Measurements from ENCODE around the gene MAP6. TPM values are rescaled to one million over a fixed set of nuclear protein-coding genes. Genes with fewer than 3 reads are reported as not detected.

The MAP6 gene
- total and polyA plus RNA-seq, 10 of the 15 experiments (the other 5 are each of a cell fraction or from before 2014, with no cell fraction given) = 0.06 to 0.19 (median 0.11) TPM; not detected in 5

DNA sequence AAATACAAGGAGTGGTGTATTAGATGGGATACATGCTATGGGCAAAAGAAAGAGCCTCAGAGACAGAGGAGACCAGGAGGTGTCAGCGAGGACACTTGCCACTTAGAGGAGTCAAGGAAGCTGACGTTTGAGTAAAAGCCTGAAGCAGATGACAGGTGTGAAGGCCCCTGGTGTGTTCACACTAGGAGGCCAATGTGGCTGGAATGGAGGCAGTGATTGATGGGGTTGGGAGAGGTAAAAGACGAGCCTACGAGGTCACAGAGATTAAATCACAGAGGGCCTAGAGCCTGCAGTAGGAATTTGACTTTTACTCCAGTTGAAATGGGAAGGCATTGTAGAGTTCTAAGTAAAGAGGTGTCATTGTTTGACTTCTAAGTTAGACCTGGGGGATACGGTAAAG, 131.1 kb downstream of the MAP6 start:
- in situ Hi-C loops (cut with MboI) (no loop called here), intact Hi-C loops (cut with micrococcal nuclease; ENCODE audit: unreplicated experiment) (no loop called here)
- no peak for DNase-seq (ENCODE audit: low read depth, low spot score)
- Histone ChIP-seq H3K79me2 (ENCODE audit: control insufficient read depth, insufficient read depth, low read length) (no peaks in the 10 kb centered on the region), H3K9ac (ENCODE audit: control insufficient read depth, insufficient read depth, low read length) (no peak overlapping the region), H3K4me1 (ENCODE audit: control insufficient read depth, insufficient read depth, low read length) (peaks cover 29% of the 10 kb centered on the region), H3K27me3 (replicated peaks in 1 of 2; ENCODE audit: control insufficient read depth in 2 of 2, insufficient read depth in 2 of 2, low read length in 1 of 2) (no peaks in the 10 kb centered on the region; a peak in 1 of 4 replicates), H3K9me3 (replicated peaks; ENCODE audit: control insufficient read depth, insufficient read depth, low read length) (no peaks in the 10 kb centered on the region), H3K27ac (ENCODE audit: control insufficient read depth, insufficient read depth) (no peak overlapping the region; the same call in 1 of the 2 replicates), H3K4me2 (ENCODE audit: control insufficient read depth, insufficient read depth) (peak overlapping the region; percentile 82), H3K4me3 (no peak overlapping the region; the same call in 1 of the 2 replicates), H4K20me1 (ENCODE audit: control insufficient read depth, insufficient read depth) (no peaks in the 10 kb centered on the region), H2AFZ (ENCODE audit: control insufficient read depth, low read depth, low read length) (peak overlapping the region; percentile 83), H3K36me3 (ENCODE audit: control insufficient read depth in 2 of 2, insufficient read depth in 2 of 2, low read length in 1 of 2) (no peaks in the 10 kb centered on the region)
- no TSS peak for BruUV-seq (replicated peaks)
- peak; percentile 49 for FAIRE-seq
- TF ChIP-seq, protein P1, sequence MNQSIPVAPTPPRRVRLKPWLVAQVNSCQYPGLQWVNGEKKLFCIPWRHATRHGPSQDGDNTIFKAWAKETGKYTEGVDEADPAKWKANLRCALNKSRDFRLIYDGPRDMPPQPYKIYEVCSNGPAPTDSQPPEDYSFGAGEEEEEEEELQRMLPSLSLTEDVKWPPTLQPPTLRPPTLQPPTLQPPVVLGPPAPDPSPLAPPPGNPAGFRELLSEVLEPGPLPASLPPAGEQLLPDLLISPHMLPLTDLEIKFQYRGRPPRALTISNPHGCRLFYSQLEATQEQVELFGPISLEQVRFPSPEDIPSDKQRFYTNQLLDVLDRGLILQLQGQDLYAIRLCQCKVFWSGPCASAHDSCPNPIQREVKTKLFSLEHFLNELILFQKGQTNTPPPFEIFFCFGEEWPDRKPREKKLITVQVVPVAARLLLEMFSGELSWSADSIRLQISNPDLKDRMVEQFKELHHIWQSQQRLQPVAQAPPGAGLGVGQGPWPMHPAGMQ (IDR thresholded peaks at IDR 0.05; ENCODE audit: borderline replicate concordance) = no peak
- TF ChIP-seq, protein P2, sequence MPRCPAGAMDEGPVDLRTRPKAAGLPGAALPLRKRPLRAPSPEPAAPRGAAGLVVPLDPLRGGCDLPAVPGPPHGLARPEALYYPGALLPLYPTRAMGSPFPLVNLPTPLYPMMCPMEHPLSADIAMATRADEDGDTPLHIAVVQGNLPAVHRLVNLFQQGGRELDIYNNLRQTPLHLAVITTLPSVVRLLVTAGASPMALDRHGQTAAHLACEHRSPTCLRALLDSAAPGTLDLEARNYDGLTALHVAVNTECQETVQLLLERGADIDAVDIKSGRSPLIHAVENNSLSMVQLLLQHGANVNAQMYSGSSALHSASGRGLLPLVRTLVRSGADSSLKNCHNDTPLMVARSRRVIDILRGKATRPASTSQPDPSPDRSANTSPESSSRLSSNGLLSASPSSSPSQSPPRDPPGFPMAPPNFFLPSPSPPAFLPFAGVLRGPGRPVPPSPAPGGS (IDR thresholded peaks at IDR 0.05; ENCODE audit: borderline replicate concordance, insufficient read depth, low read depth, low read length, poor library complexity, severe bottlenecking) = no peak
- TF ChIP-seq ATF7 (IDR thresholded peaks at IDR 0.05; ENCODE audit: low read depth) = no peak
- TF ChIP-seq RUNX3 (IDR thresholded peaks at IDR 0.05; ENCODE audit: low read length) = no peak
- TF ChIP-seq, protein P3, sequence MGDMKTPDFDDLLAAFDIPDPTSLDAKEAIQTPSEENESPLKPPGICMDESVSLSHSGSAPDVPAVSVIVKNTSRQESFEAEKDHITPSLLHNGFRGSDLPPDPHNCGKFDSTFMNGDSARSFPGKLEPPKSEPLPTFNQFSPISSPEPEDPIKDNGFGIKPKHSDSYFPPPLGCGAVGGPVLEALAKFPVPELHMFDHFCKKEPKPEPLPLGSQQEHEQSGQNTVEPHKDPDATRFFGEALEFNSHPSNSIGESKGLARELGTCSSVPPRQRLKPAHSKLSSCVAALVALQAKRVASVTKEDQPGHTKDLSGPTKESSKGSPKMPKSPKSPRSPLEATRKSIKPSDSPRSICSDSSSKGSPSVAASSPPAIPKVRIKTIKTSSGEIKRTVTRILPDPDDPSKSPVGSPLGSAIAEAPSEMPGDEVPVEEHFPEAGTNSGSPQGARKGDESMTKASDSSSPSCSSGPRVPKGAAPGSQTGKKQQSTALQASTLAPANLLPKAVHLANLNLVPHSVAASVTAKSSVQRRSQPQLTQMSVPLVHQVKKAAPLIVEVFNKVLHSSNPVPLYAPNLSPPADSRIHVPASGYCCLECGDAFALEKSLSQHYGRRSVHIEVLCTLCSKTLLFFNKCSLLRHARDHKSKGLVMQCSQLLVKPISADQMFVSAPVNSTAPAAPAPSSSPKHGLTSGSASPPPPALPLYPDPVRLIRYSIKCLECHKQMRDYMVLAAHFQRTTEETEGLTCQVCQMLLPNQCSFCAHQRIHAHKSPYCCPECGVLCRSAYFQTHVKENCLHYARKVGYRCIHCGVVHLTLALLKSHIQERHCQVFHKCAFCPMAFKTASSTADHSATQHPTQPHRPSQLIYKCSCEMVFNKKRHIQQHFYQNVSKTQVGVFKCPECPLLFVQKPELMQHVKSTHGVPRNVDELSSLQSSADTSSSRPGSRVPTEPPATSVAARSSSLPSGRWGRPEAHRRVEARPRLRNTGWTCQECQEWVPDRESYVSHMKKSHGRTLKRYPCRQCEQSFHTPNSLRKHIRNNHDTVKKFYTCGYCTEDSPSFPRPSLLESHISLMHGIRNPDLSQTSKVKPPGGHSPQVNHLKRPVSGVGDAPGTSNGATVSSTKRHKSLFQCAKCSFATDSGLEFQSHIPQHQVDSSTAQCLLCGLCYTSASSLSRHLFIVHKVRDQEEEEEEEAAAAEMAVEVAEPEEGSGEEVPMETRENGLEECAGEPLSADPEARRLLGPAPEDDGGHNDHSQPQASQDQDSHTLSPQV (IDR thresholded peaks at IDR 0.05) = no peak
- TF ChIP-seq, protein P4, sequence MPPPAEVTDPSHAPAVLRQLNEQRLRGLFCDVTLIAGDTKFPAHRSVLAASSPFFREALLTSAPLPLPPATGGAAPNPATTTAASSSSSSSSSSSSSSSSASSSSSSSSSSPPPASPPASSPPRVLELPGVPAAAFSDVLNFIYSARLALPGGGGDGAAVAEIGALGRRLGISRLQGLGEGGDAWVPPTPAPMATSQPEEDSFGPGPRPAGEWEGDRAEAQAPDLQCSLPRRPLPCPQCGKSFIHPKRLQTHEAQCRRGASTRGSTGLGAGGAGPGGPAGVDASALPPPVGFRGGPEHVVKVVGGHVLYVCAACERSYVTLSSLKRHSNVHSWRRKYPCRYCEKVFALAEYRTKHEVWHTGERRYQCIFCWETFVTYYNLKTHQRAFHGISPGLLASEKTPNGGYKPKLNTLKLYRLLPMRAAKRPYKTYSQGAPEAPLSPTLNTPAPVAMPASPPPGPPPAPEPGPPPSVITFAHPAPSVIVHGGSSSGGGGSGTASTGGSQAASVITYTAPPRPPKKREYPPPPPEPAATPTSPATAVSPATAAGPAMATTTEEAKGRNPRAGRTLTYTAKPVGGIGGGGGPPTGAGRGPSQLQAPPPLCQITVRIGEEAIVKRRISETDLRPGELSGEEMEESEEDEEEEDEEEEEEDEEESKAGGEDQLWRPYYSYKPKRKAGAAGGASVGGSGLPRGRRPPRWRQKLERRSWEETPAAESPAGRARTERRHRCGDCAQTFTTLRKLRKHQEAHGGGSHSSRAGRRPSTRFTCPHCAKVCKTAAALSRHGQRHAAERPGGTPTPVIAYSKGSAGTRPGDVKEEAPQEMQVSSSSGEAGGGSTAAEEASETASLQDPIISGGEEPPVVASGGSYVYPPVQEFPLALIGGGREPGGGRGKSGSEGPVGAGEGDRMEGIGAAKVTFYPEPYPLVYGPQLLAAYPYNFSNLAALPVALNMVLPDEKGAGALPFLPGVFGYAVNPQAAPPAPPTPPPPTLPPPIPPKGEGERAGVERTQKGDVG (CRISPR knock-in tag; IDR thresholded peaks at IDR 0.05) = no peak
- SMC1A ChIA-PET (ENCODE audit: uncharacterized antibody, unreplicated experiment) = interaction anchor here (0.6 to 1.5 kb wide), 4 partner anchors 11 to 149 kb away, joined by 3 to 4 read pairs (median 3); no protein-coding TSS in a partner anchor
- RAD21 ChIA-PET (ENCODE audit: unreplicated experiment) = interaction anchor here (1.1 to 5.3 kb wide), 2 partner anchors 15 to 92 kb away, joined by 4 to 34 read pairs; no protein-coding TSS in a partner anchor
- 39% methylated on average over 5 of the region's 5 CpGs for WGBS (ENCODE audit: insufficient coverage, insufficient replicate concordance, low lambda C conversion rate, missing lambda C conversion rate)
- no peak; the same call in 2 of the 3 replicates for ATAC-seq
- POLR2A ChIA-PET = interaction anchor here (1.0 to 1.6 kb wide), 2 partner anchors 24 to 138 kb away, joined by 3 to 7 read pairs; partner anchors contain the start of gene SERPINH1
- CTCF ChIA-PET = interaction anchor here (1.1 to 8.8 kb wide), 5 partner anchors 9 to 149 kb away, joined by 3 to 81 read pairs (median 5); no protein-coding TSS in a partner anchor

Data from GM12878 (cell line).